Fibroblast of lung (primary cell): ENCODE measurements around the gene OR4E1.

Source experiments
- CTCF ChIP-seq, 2 donors: IDR thresholded peaks in 1 of 2; conservative IDR thresholded peaks in 1 of 2; 1 replicate in 1 of 2; 2 replicates in 1 of 2; pipeline ENCODE4 v1.5.1; 2011 to 2012; ENCODE audit warnings: low read length in 2 of 2, control low read depth in 1 of 2, inconsistent platforms in 1 of 2, low read depth in 1 of 2, mild to moderate bottlenecking in 1 of 2
- EZH2 ChIP-seq: IDR thresholded peaks from 2 replicates; pipeline ENCODE4 v1.5.1; 2012; ENCODE audit warnings: low read length, control low read depth, mild to moderate bottlenecking; ENCODE audit errors: missing control alignments

- TF ChIP-seq CTCF (conservative IDR thresholded peaks at IDR 0.05 in 1 of 2, IDR thresholded peaks at IDR 0.05 in 1 of 2; ENCODE audit: low read depth in 1 of 2, low read length in 2 of 2) (no peak), EZH2 (no peak)
These were observed 21.3 kb downstream of the OR4E1 start for GRCh38 chr14:21652209-21652808.
